ENCODE measurements around the gene CD58. TPM values are rescaled to one million over a fixed set of nuclear protein-coding genes. Genes with fewer than 3 reads are reported as not detected.
A peak's percentile ranks its signal among the peaks of the same experiment; 100 is the strongest.

CD58 gene
- total and polyA plus RNA-seq, 3 experiments from 2014 or later = 29.9 to 49.1 (median 30.7) TPM

DNA sequence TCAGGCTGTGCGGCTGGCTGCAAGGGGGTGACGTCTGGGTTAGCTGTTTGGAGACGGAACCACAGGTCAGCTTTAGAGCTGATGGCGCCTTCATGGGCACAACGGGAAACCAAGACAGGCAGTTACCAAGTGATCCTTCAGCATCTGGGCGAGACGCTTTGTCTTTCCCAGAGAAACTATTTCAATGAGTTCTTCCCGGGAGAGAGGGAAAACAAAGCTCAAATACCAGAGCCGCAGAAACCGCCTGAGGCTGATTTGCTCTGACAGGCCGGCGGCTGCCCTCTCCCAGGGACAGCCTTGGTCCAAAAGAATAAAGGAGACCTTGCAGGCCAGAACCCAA lies 76.5 kb downstream of the CD58 start:
- Mint-ChIP-seq H3K4me1 (peaks cover 9 to 19% (median 10%) of the 10 kb centered on the region in 3 donors), H3K36me3 (peaks cover 0 to 3% (median 0%) of the 10 kb centered on the region in 3 donors), H3K4me3 (no peak overlapping the region), H3K9me3 (no peaks in the 10 kb centered on the region), H3K27ac (peak overlapping the region in 2 of 8 donors; percentile 23 to 29), H3K27me3 (peaks cover 0 to 4% of the 10 kb centered on the region in 2 donors)
- POLR2A ChIA-PET = no interaction called here
- Histone ChIP-seq H3K4me3 (ENCODE audit: low read length) (no peak overlapping the region), H3K27ac (ENCODE audit: low read depth, low read length) (no peak overlapping the region), H3K27me3 (ENCODE audit: insufficient read depth, low read length, poor library complexity, severe bottlenecking) (no peaks in the 10 kb centered on the region), H3K36me3 (ENCODE audit: insufficient read depth, low read length) (no peaks in the 10 kb centered on the region), H3K4me1 (ENCODE audit: insufficient read depth, low read length) (no peaks in the 10 kb centered on the region), H3K9me3 (ENCODE audit: low read length) (no peaks in the 10 kb centered on the region)
- DNase-seq = no peak
- CTCF ChIA-PET = interaction anchor here (1.7 to 2.5 kb wide), 3 partner anchors 9 to 355 kb away, joined by 4 to 19 read pairs (median 12); no protein-coding TSS in a partner anchor

DNA sequence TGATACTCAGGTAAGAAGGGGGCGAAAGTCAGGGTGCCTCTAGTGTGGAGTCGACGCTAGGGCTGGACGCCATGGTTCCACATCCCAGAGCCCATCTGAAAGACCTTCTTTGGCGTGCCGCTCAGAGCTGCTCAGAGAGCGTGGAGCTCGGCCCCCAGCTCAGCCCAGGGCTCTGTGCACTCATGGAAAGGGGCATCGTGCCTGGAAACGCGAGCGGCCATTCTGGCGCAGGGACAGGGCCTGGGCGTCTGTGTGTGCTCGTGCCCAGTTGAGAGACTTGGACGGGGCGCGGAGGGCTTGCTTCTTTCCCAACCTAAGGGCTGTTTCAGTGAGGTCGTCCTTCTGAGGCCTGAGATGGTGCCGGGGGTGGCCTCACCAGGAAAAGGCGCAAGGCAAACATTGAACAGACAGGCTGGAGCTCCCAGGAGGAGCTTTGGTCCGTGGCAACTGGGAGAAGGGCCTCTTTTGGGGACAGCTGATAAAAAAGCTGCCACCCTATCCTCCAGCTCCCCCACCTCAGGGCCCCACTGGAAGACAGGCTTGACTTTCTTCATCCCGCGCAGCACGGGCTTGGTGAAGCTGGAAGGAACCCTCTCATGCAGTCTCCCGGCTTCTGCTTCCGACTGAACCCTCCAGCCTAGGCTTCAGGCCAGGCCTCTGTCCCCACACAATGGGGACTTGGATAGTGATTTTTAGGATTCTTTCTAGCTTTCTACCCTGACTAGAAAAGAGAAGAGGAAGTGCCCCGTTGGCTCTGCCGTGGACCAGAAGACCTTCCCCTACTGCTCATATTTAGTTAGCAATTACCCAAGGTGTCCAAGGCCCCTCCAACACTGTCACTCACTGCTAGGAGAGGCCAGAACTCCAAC lies 77.1 kb downstream of the CD58 start:
- CTCF ChIA-PET = interaction anchor here (1.4 to 2.5 kb wide), 4 partner anchors 9 to 354 kb away, joined by 3 to 19 read pairs (median 8); no protein-coding TSS in a partner anchor
- Mint-ChIP-seq H3K27ac (peak overlapping the region in 1 of 8 donors; percentile 29), H3K4me1 (peaks cover 4 to 13% (median 5%) of the 10 kb centered on the region in 3 donors)

GRCh38 chr1:116493036-116493435 lies 77.8 kb downstream of the CD58 start:
- DNase-seq = no peak
- Mint-ChIP-seq H3K4me1 (peaks cover 4 to 13% (median 5%) of the 10 kb centered on the region in 3 donors), H3K9me3 (no peaks in the 10 kb centered on the region), H3K27me3 (peaks cover 0 to 4% of the 10 kb centered on the region in 2 donors), H3K36me3 (no peaks in the 10 kb centered on the region), H3K27ac (no peak overlapping the region), H3K4me3 (no peak overlapping the region)
- Histone ChIP-seq H3K36me3 (ENCODE audit: insufficient read depth, low read length) (no peaks in the 10 kb centered on the region), H3K27me3 (ENCODE audit: insufficient read depth, low read length, poor library complexity, severe bottlenecking) (no peaks in the 10 kb centered on the region), H3K4me3 (ENCODE audit: low read length) (no peak overlapping the region), H3K27ac (ENCODE audit: low read depth, low read length) (no peak overlapping the region), H3K9me3 (ENCODE audit: low read length) (no peaks in the 10 kb centered on the region), H3K4me1 (ENCODE audit: insufficient read depth, low read length) (no peaks in the 10 kb centered on the region)
- CTCF ChIA-PET = interaction anchor here (1.4 to 12.0 kb wide), 5 partner anchors 8 to 354 kb away, joined by 3 to 202 read pairs (median 12); no protein-coding TSS in a partner anchor
- POLR2A ChIA-PET = no interaction called here

More for the DNA sequence above, 77.1 kb downstream of the CD58 start:
- POLR2A ChIA-PET = no interaction called here
- Histone ChIP-seq H3K27me3 (ENCODE audit: insufficient read depth, low read length, poor library complexity, severe bottlenecking) (no peaks in the 10 kb centered on the region), H3K27ac (ENCODE audit: low read depth, low read length) (no peak overlapping the region), H3K4me3 (ENCODE audit: low read length) (no peak overlapping the region), H3K4me1 (ENCODE audit: insufficient read depth, low read length) (no peaks in the 10 kb centered on the region), H3K9me3 (ENCODE audit: low read length) (no peaks in the 10 kb centered on the region), H3K36me3 (ENCODE audit: insufficient read depth, low read length) (no peaks in the 10 kb centered on the region)
- no peak overlapping the region for H3K4me3 Mint-ChIP-seq
- H3K27me3 Mint-ChIP-seq = peaks cover 0 to 4% of the 10 kb centered on the region in 2 donors
- no peaks in the 10 kb centered on the region for H3K36me3 Mint-ChIP-seq
- DNase-seq = no peak
- H3K9me3 Mint-ChIP-seq = no peaks in the 10 kb centered on the region

DNA sequence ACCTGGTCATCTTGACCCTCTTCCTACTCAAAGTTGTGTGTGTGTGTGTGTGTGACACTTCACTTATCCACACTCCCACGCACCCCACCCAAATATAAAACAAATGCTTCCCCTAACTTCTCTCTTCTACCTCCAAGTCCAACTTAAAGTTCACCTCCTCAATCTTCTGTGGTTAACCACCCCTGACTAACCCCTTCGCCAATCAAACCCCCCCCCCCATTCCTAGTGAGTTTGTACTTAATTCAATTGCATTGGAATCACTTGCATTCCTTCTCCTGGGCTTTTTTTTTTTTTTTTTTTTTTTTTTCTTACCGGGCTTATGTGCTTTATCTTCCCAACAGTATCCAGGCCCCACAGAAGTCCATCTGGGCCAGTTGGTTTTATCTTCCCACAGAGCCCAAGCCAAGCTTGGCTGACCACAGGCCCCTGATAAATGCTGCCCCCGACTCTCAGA lies 78.4 kb downstream of the CD58 start:
- peaks cover 0 to 4% of the 10 kb centered on the region in 2 donors for H3K27me3 Mint-ChIP-seq
- H3K36me3 Mint-ChIP-seq = no peaks in the 10 kb centered on the region
- Histone ChIP-seq H3K4me3 (ENCODE audit: low read length) (no peak overlapping the region), H3K36me3 (ENCODE audit: insufficient read depth, low read length) (no peaks in the 10 kb centered on the region), H3K9me3 (ENCODE audit: low read length) (no peaks in the 10 kb centered on the region), H3K27me3 (ENCODE audit: insufficient read depth, low read length, poor library complexity, severe bottlenecking) (no peaks in the 10 kb centered on the region), H3K27ac (ENCODE audit: low read depth, low read length) (no peak overlapping the region), H3K4me1 (ENCODE audit: insufficient read depth, low read length) (no peaks in the 10 kb centered on the region)
- DNase-seq = no peak
- H3K9me3 Mint-ChIP-seq = no peaks in the 10 kb centered on the region
- ChIA-PET POLR2A (no interaction called here), CTCF (interaction anchor here (1.4 to 12.0 kb wide), 2 partner anchors 9 to 352 kb away, joined by 3 to 202 read pairs; no protein-coding TSS in a partner anchor)
- H3K4me3 Mint-ChIP-seq = no peak overlapping the region
- H3K4me1 Mint-ChIP-seq = peaks cover 4 to 13% (median 5%) of the 10 kb centered on the region in 3 donors
- H3K27ac Mint-ChIP-seq = peak overlapping the region in 4 of 8 donors; percentile 27 to 56 (median 31)

DNA sequence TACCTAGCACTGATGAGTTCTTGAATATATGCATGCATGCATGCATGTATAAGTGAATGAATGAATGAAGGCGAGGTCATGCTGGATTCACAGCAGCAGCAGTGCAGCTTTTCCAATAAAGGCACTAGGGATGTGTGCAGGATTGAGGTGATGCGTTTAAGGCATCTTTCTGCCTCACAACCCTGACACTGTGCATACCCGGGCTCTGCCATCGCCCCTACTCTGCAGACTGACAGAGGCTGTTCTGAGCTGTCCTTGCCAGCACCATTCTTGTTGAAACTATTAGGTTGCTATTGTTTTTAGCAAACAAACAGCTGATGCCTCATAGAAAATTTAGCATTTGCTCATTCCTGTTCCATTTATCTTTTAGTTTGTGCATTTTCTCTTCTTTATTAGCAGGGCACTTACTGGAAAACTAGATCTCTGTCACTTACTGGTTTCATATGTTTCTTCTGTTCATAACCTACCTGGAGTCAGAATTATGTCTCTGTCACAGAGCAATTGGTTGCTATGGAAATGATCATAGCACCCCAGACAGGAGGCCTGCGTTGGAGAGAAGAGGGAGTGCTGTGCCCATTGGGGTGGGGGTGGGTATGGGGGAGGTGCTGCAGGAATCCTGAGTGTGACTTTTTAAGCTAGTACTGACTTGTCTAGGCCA lies 79.0 kb downstream of the CD58 start:
- H3K27ac ChIP-seq (ENCODE audit: low read depth, low read length) = no peak overlapping the region
- Mint-ChIP-seq H3K27me3 (peaks cover 0 to 4% of the 10 kb centered on the region in 2 donors), H3K4me1 (peaks cover 4 to 11% (median 4%) of the 10 kb centered on the region in 3 donors), H3K27ac (peak overlapping the region in 2 of 8 donors; percentile 27 to 61), H3K36me3 (no peaks in the 10 kb centered on the region), H3K4me3 (no peak overlapping the region), H3K9me3 (no peaks in the 10 kb centered on the region)
- H3K27me3 ChIP-seq (ENCODE audit: insufficient read depth, low read length, poor library complexity, severe bottlenecking) = no peaks in the 10 kb centered on the region
- ChIA-PET CTCF (interaction anchor here (12.0 kb wide), 1 partner anchor 351 kb away, joined by 202 read pairs; no protein-coding TSS in a partner anchor), POLR2A (no interaction called here)
- H3K9me3 ChIP-seq (ENCODE audit: low read length) = no peaks in the 10 kb centered on the region
- no peaks in the 10 kb centered on the region for H3K4me1 ChIP-seq (ENCODE audit: insufficient read depth, low read length)
- H3K4me3 ChIP-seq (ENCODE audit: low read length) = no peak overlapping the region
- DNase-seq = no peak
- H3K36me3 ChIP-seq (ENCODE audit: insufficient read depth, low read length) = no peaks in the 10 kb centered on the region

GRCh38 chr1:116490588-116490987 lies 80.2 kb downstream of the CD58 start:
- Mint-ChIP-seq H3K27me3 (no peaks in the 10 kb centered on the region), H3K27ac (peak overlapping the region in 1 of 8 donors; percentile 42), H3K4me3 (no peak overlapping the region), H3K36me3 (no peaks in the 10 kb centered on the region), H3K4me1 (peaks cover 0 to 7% (median 4%) of the 10 kb centered on the region in 3 donors), H3K9me3 (no peaks in the 10 kb centered on the region)
- H3K4me3 ChIP-seq (ENCODE audit: low read length) = no peak overlapping the region
- H3K9me3 ChIP-seq (ENCODE audit: low read length) = no peaks in the 10 kb centered on the region
- ChIA-PET CTCF (interaction anchor here (12.0 kb wide), 1 partner anchor 350 kb away, joined by 202 read pairs; no protein-coding TSS in a partner anchor), POLR2A (no interaction called here)
- no peaks in the 10 kb centered on the region for H3K36me3 ChIP-seq (ENCODE audit: insufficient read depth, low read length)
- H3K27ac ChIP-seq (ENCODE audit: low read depth, low read length) = no peak overlapping the region
- no peaks in the 10 kb centered on the region for H3K27me3 ChIP-seq (ENCODE audit: insufficient read depth, low read length, poor library complexity, severe bottlenecking)
- DNase-seq = no peak
- no peaks in the 10 kb centered on the region for H3K4me1 ChIP-seq (ENCODE audit: insufficient read depth, low read length)

- no peaks in the 10 kb centered on the region for H3K9me3 ChIP-seq (ENCODE audit: low read length)
- Mint-ChIP-seq H3K4me3 (no peak overlapping the region), H3K4me1 (peaks cover 0 to 7% (median 4%) of the 10 kb centered on the region in 3 donors), H3K27ac (peak overlapping the region in 1 of 8 donors; percentile 51), H3K27me3 (no peaks in the 10 kb centered on the region), H3K9me3 (no peaks in the 10 kb centered on the region), H3K36me3 (no peaks in the 10 kb centered on the region)
- H3K4me3 ChIP-seq (ENCODE audit: low read length) = no peak overlapping the region
- DNase-seq = no peak
- POLR2A ChIA-PET = no interaction called here
- H3K27me3 ChIP-seq (ENCODE audit: insufficient read depth, low read length, poor library complexity, severe bottlenecking) = no peaks in the 10 kb centered on the region
- no peak overlapping the region for H3K27ac ChIP-seq (ENCODE audit: low read depth, low read length)
- CTCF ChIA-PET = interaction anchor here (0.8 to 12.0 kb wide), 4 partner anchors 10 to 348 kb away, joined by 3 to 202 read pairs (median 61); no protein-coding TSS in a partner anchor
- H3K4me1 ChIP-seq (ENCODE audit: insufficient read depth, low read length) = no peaks in the 10 kb centered on the region
- H3K36me3 ChIP-seq (ENCODE audit: insufficient read depth, low read length) = no peaks in the 10 kb centered on the region
These were observed 81.6 kb downstream of the CD58 start for GRCh38 chr1:116489231-116489697.

Measured in CD8-positive, alpha-beta memory T cell (primary cell).